Tibial nerve (tissue), 4 donors: ENCODE results near the gene MYOM1. TPM values are rescaled to one million over a fixed set of nuclear protein-coding genes. Genes with fewer than 3 reads are reported as not detected.
"Not testable (repeated sequence)": the region's sequence is repeated elsewhere in the genome, so short reads cannot be mapped to it uniquely, and the experiment has no call there.

ENCODE experiments used
- DNase-seq, 2 donors: peaks; one replicate each; pipeline ENCODE4 v3.0.0-alpha.2; 2019; ENCODE audit warnings: low spot score in 2 of 2
- H3K27ac ChIP-seq, 4 donors: fragments of 200-600 bp; sonication (generic) in 3 of 4; one replicate each; pipeline ENCODE4 v1.5.1; 2017 to 2019; ENCODE audit warnings: mild to moderate bottlenecking in 1 of 4
- H3K27me3 ChIP-seq, 2 donors: fragments of 200-600 bp; sonication (generic) in 1 of 2; one replicate each; pipeline versions ENCODE4 v1.5.1 to v1.6.0; 2017 to 2019
- H3K36me3 ChIP-seq, 3 donors: fragments of 200-600 bp; sonication (generic); one replicate each; pipeline ENCODE4 v1.5.1; 2018 to 2019
- H3K4me1 ChIP-seq, 4 donors: fragments of 200-600 bp; sonication (generic) in 3 of 4; one replicate each; pipeline ENCODE4 v1.5.1; 2017 to 2019
- H3K4me3 ChIP-seq, 4 donors: fragments of 200-600 bp; sonication (generic) in 3 of 4; one replicate each; pipeline ENCODE4 v1.5.1; 2017 to 2019; ENCODE audit warnings: mild to moderate bottlenecking in 1 of 4, moderate library complexity in 1 of 4
- H3K9me3 ChIP-seq, 4 donors: fragments of 200-600 bp; sonication (generic) in 3 of 4; one replicate each; pipeline ENCODE4 v1.5.1; 2017 to 2019
- EP300 ChIP-seq, 2 donors: sonication (generic); formaldehyde crosslinking; IDR thresholded peaks; one replicate each; pipeline ENCODE4 v1.6.1; 2017; ENCODE audit warnings: antibody characterized with exemption in 2 of 2, mild to moderate bottlenecking in 1 of 2
- POLR2A ChIP-seq, 2 donors: fragments of 450-650 bp; IDR thresholded peaks; one replicate each; pipeline ENCODE4 v1.6.1; 2017; ENCODE audit warnings: antibody characterized with exemption in 2 of 2, mild to moderate bottlenecking in 2 of 2, moderate library complexity in 2 of 2
- WGBS, 2 donors: methylation state at CpG; one replicate each; pipeline ENCODE4 v1.1.5; 2018; 5-methylcytosine and 5-hydroxymethylcytosine counted together
- total RNA-seq, 4 donors: library from RNA; depleted of rRNA; stranded (reverse); fragments of >200 nt; gene quantifications; one replicate each; pipeline ENCODE4 v1.1.0, GENCODE V29; 2016
- TF ChIP-seq, protein P1 (sequence below), 5 experiments: fragments of 200-600 bp in 3 of 5; fragments of 450-650 bp in 2 of 5; sonication (generic) in 3 of 5; IDR thresholded peaks; one replicate each; pipeline ENCODE4 v1.5.1; 2016 to 2019; ENCODE audit warnings: antibody characterized with exemption in 5 of 5, mild to moderate bottlenecking in 3 of 5, moderate library complexity in 2 of 5

The MYOM1 gene
- total RNA-seq, 4 donors from 2014 or later: 3.0 to 8.1 (median 5.6) TPM

DNA sequence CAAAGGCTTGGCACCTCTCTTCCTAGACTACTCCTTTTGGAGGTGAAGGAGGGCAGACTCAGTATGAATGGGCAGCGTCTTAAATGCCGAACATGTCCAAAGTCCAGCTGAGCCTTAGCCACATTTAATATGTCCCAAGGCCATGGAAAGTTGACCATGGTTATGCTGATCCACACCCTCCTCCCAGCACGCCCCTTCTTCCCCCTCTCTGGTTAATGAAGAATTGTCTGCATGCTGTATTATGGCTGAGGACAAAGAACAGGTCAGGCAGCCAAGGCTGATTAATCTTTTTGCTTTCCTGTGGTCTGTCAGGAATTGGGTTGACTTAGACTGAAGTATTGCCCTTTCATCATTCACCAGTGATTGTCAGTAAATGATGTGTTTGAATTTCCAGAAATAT lies 5.8 kb upstream of the MYOM1 start:
- Histone ChIP-seq H3K4me1 (no peaks in the 10 kb centered on the region), H3K36me3 (no peaks in the 10 kb centered on the region), H3K9me3 (no peaks in the 10 kb centered on the region), H3K27ac (no peak overlapping the region), H3K4me3 (no peak overlapping the region), H3K27me3 (no peaks in the 10 kb centered on the region)
- 77 to 83% methylated on average over 3 of the region's 3 CpGs for WGBS, 2 donors
- no peak for DNase-seq
- TF ChIP-seq POLR2A (IDR thresholded peaks at IDR 0.05): no peak
- no peak for TF ChIP-seq EP300 (IDR thresholded peaks at IDR 0.05)
- TF ChIP-seq, protein P1, sequence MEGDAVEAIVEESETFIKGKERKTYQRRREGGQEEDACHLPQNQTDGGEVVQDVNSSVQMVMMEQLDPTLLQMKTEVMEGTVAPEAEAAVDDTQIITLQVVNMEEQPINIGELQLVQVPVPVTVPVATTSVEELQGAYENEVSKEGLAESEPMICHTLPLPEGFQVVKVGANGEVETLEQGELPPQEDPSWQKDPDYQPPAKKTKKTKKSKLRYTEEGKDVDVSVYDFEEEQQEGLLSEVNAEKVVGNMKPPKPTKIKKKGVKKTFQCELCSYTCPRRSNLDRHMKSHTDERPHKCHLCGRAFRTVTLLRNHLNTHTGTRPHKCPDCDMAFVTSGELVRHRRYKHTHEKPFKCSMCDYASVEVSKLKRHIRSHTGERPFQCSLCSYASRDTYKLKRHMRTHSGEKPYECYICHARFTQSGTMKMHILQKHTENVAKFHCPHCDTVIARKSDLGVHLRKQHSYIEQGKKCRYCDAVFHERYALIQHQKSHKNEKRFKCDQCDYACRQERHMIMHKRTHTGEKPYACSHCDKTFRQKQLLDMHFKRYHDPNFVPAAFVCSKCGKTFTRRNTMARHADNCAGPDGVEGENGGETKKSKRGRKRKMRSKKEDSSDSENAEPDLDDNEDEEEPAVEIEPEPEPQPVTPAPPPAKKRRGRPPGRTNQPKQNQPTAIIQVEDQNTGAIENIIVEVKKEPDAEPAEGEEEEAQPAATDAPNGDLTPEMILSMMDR (IDR thresholded peaks at IDR 0.05): no peak

DNA sequence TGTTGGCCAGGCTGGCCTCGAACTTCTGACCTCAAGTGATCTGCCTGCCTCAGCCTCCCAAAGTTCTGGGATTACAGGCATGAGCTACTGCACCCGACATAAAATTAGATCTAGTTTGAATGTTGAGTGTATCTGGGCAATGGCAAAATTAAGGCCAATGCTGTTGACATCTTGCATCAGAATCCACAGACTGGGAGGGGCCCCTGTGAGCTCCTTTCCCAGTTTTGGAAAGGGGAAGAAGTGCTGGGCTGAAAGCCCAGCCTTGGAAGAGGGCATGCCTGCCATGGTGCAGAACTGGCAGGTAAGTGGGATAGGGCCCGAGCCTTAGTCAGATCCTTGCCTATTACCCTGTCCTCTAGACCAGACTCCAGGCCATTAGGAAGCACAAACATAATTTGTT lies 4.5 kb upstream of the MYOM1 start:
- peaks cover 0 to 8% (median 0%) of the 10 kb centered on the region in 4 donors for H3K4me1 ChIP-seq
- DNase-seq: no peak
- H3K4me3 ChIP-seq: no peak overlapping the region
- H3K9me3 ChIP-seq: no peaks in the 10 kb centered on the region
- H3K36me3 ChIP-seq: no peaks in the 10 kb centered on the region
- H3K27ac ChIP-seq: no peak overlapping the region
- no peak for TF ChIP-seq EP300 (IDR thresholded peaks at IDR 0.05)
- no peak for TF ChIP-seq POLR2A (IDR thresholded peaks at IDR 0.05)
- TF ChIP-seq, protein P1 (IDR thresholded peaks at IDR 0.05): no peak
- WGBS, 2 donors: 95 to 96% methylated on average over 3 of the region's 3 CpGs
- H3K27me3 ChIP-seq: no peaks in the 10 kb centered on the region

DNA sequence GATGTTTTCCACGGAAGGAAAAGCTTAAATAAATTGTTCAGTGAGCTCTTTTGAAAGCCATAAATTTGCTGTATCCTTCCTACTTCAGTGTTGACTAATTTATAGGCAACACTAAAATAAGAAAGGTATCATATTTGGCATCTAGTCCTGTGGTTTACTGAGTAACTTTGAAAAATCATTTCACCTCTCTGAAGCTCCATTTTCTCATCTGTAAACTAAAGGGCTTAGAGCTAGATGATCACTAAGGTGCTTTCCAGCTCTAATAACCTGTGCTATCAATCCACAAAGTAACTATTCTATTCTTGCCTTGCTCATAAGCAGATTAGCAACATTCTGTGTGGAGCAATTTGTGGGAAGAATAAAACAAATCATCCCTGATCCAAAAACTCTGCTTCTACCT lies 3.6 kb upstream of the MYOM1 start:
- Histone ChIP-seq H3K27ac (no peak overlapping the region), H3K9me3 (no peaks in the 10 kb centered on the region), H3K4me3 (no peak overlapping the region), H3K4me1 (peaks cover 0 to 17% (median 2%) of the 10 kb centered on the region in 4 donors), H3K27me3 (no peaks in the 10 kb centered on the region), H3K36me3 (no peaks in the 10 kb centered on the region)
- TF ChIP-seq POLR2A (IDR thresholded peaks at IDR 0.05): no peak
- TF ChIP-seq, protein P1 (IDR thresholded peaks at IDR 0.05): no peak
- TF ChIP-seq EP300 (IDR thresholded peaks at IDR 0.05): no peak
- no peak for DNase-seq
- 81 to 84% methylated on average over 1 of the region's 1 CpG for WGBS, 2 donors

DNA sequence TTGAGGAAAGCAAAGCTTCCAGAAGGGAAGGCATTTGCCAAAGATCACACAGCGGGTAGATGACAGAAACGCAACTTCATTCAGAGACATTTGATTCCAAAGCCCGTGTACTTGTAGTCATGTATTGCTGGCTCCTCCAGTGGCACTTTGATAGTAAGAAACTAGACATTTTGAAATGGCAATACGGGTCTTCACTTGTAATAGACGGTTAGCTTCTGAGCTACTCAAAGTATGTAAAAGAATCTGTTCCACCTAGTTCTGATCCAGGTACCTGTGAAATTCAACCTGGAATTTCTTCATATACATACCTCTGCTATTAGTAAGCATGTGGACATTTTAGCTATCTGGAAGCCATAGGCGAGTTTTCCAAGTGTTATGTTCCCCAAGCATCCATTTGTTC lies 1.7 kb upstream of the MYOM1 start:
- Histone ChIP-seq H3K27me3 (no peaks in the 10 kb centered on the region), H3K36me3 (no peaks in the 10 kb centered on the region), H3K27ac (no peak overlapping the region), H3K4me1 (peaks cover 0 to 25% (median 2%) of the 10 kb centered on the region in 4 donors), H3K4me3 (no peak overlapping the region), H3K9me3 (no peaks in the 10 kb centered on the region)
- 90 to 94% methylated on average over 6 of the region's 6 CpGs for WGBS, 2 donors
- TF ChIP-seq, protein P1 (IDR thresholded peaks at IDR 0.05): no peak
- no peak for TF ChIP-seq EP300 (IDR thresholded peaks at IDR 0.05)
- DNase-seq: no peak

DNA sequence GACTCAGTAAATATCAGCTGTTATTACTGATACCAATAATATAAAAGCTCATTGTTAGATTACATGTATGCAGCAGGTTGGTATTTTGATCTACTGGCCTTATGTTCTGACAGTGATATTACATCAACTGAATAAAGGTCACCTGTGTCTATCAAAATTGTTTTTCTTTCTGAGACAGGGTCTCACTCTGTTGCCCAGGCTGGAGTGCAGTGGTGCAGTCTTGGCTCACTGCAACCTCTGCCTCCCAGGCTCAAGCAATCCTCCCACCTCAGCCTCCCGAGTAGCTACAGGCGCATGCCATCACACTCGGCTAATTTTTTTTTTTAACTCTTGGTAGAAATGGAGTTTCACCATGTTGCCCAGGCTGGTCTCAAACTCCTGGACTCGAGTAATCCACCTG lies 1.1 kb upstream of the MYOM1 start:
- not testable (repeated sequence) for H3K27me3 ChIP-seq, DNase-seq, H3K9me3 ChIP-seq, H3K27ac ChIP-seq, H3K36me3 ChIP-seq, H3K4me3 ChIP-seq
- H3K4me1 ChIP-seq: peaks cover 0 to 25% (median 2%) of the 10 kb centered on the region in 4 donors
- 85 to 86% methylated on average over 4 of the region's 4 CpGs for WGBS, 2 donors

DNA sequence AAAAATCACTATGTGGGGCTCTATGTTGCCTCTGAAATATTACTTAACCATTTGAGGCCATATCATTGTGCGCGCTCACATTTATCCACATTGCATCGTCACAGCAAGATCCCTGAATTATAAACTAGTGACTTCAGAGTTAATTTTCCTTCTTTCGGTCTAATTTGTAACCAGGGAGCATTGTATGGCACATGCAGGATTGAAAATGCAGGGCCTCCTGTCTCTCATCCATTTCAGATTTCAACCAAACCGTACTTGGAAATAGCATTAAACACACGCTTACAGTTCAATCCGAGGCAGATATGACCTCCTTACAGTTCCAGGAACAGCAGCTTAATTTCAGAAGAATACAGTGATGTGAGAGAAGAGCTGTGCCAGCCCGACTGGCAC lies 532 bp downstream of the MYOM1 start:
- H3K27ac ChIP-seq: peak overlapping the region in 2 of 4 donors; percentile 7 to 57
- H3K4me3 ChIP-seq: peak overlapping the region in 2 of 4 donors; percentile 4 to 12
- DNase-seq: no peak

More for the DNA sequence above, 532 bp downstream of the MYOM1 start:
- Histone ChIP-seq H3K4me1 (peaks cover 0 to 25% (median 2%) of the 10 kb centered on the region in 4 donors), H3K27me3 (no peaks in the 10 kb centered on the region), H3K36me3 (peaks cover 0 to 9% (median 0%) of the 10 kb centered on the region in 3 donors), H3K9me3 (no peaks in the 10 kb centered on the region)
- TF ChIP-seq POLR2A (IDR thresholded peaks at IDR 0.05) (no peak), EP300 (IDR thresholded peaks at IDR 0.05) (no peak)
- TF ChIP-seq, protein P1 (IDR thresholded peaks at IDR 0.05): no peak
- 50 to 58% methylated on average over 8 of the region's 8 CpGs for WGBS, 2 donors
